H9 (cell line): ENCODE data around the gene LRMDA. TPM values are rescaled to one million over a fixed set of nuclear protein-coding genes. Genes with fewer than 3 reads are reported as not detected.

ENCODE experiments used
- DNase-seq: peaks from one replicate; pipeline ENCODE4 v3.0.0-alpha.2; 2017
- H2AFZ ChIP-seq: one replicate; pipeline ENCODE4 v1.6.1; 2013; ENCODE audit warnings: mild to moderate bottlenecking, low read length, control low read depth, moderate library complexity
- H2AK5ac ChIP-seq: 2 replicates; pipeline ENCODE4 v1.6.1; 2013; ENCODE audit warnings: low read length, control low read depth, mixed read lengths; ENCODE audit not compliant: insufficient read length
- H2BK120ac ChIP-seq: one replicate; pipeline ENCODE4 v1.6.1; 2013; ENCODE audit warnings: low read depth, mild to moderate bottlenecking, low read length, control low read depth, inconsistent platforms; ENCODE audit not compliant: poor library complexity, severe bottlenecking
- H2BK12ac ChIP-seq: 2 replicates; pipeline ENCODE4 v1.6.1; 2013; ENCODE audit warnings: low read length, control low read depth, mixed read lengths, low read depth; ENCODE audit not compliant: insufficient read length
- H2BK15ac ChIP-seq: 2 replicates; pipeline ENCODE4 v1.6.1; 2013; ENCODE audit warnings: low read depth, low read length, control low read depth
- H2BK20ac ChIP-seq: one replicate; pipeline ENCODE4 v1.6.1; 2013; ENCODE audit warnings: low read depth, mild to moderate bottlenecking, low read length, control low read depth, inconsistent platforms; ENCODE audit not compliant: poor library complexity, severe bottlenecking
- H2BK5ac ChIP-seq: 2 replicates; pipeline ENCODE4 v1.6.1; 2013; ENCODE audit warnings: low read length, control low read depth, mixed read lengths; ENCODE audit not compliant: insufficient read length
- H3K14ac ChIP-seq: 2 replicates; pipeline ENCODE4 v1.6.1; 2013; ENCODE audit warnings: low read length, control low read depth; ENCODE audit not compliant: insufficient read depth
- H3K18ac ChIP-seq: 2 replicates; pipeline ENCODE4 v1.6.1; 2013; ENCODE audit warnings: low read depth, mild to moderate bottlenecking, mixed read lengths, low read length, control low read depth; ENCODE audit not compliant: insufficient read length
- H3K23ac ChIP-seq: 2 replicates; pipeline ENCODE4 v1.6.1; 2013; ENCODE audit warnings: low read length, control low read depth, mixed read lengths, low read depth; ENCODE audit not compliant: insufficient read length
- H3K23me2 ChIP-seq: 2 replicates; pipeline ENCODE4 v1.6.1; 2013; ENCODE audit warnings: low read depth, mild to moderate bottlenecking, mixed read lengths, low read length, control low read depth; ENCODE audit not compliant: insufficient read length, poor library complexity, severe bottlenecking
- H3K27ac ChIP-seq: 2 replicates; pipeline ENCODE4 v1.5.1; 2013; ENCODE audit warnings: low read length, control low read depth, mixed read lengths, low read depth; ENCODE audit not compliant: insufficient read length
- H3K27me3 ChIP-seq: 2 replicates; pipeline ENCODE4 v1.6.1; 2013; ENCODE audit warnings: low read length, control low read depth, inconsistent platforms; ENCODE audit not compliant: insufficient read depth
- H3K4ac ChIP-seq: 2 replicates; pipeline ENCODE4 v1.6.1; 2013; ENCODE audit warnings: low read depth, mild to moderate bottlenecking, control low read depth, inconsistent platforms, low read length, moderate library complexity
- H3K4me1 ChIP-seq: 2 replicates; pipeline ENCODE4 v1.6.1; 2013; ENCODE audit warnings: low read length, control low read depth, inconsistent platforms; ENCODE audit not compliant: insufficient read depth
- H3K4me2 ChIP-seq: 2 replicates; pipeline ENCODE4 v1.6.1; 2013; ENCODE audit warnings: low read length, control low read depth, mixed read lengths; ENCODE audit not compliant: insufficient read length, insufficient read depth
- H3K56ac ChIP-seq: 2 replicates; pipeline ENCODE4 v1.6.1; 2013; ENCODE audit warnings: low read depth, mild to moderate bottlenecking, mixed read lengths, low read length, control low read depth; ENCODE audit not compliant: insufficient read length
- H3K79me1 ChIP-seq: 2 replicates; pipeline ENCODE4 v1.6.1; 2013; ENCODE audit warnings: low read depth, mild to moderate bottlenecking, moderate library complexity, low read length, control low read depth, inconsistent platforms; ENCODE audit not compliant: insufficient read depth, poor library complexity, severe bottlenecking
- H3K79me2 ChIP-seq: 2 replicates; pipeline ENCODE4 v1.6.1; 2013; ENCODE audit warnings: low read length, control low read depth, inconsistent platforms; ENCODE audit not compliant: insufficient read depth
- H3K9ac ChIP-seq: 2 replicates; pipeline ENCODE4 v1.6.1; 2013; ENCODE audit warnings: low read length, control low read depth, mixed read lengths; ENCODE audit not compliant: insufficient read length; ENCODE audit errors: extremely low read depth
- H3K9me3 ChIP-seq: one replicate; pipeline ENCODE4 v1.6.1; 2013; ENCODE audit warnings: low read depth, low read length, inconsistent platforms; ENCODE audit not compliant: control insufficient read depth
- H3T11ph ChIP-seq: one replicate; pipeline ENCODE4 v1.6.1; 2013; ENCODE audit warnings: mild to moderate bottlenecking, low read length, control low read depth, inconsistent platforms
- H4K20me1 ChIP-seq: one replicate; pipeline ENCODE4 v1.6.1; 2013; ENCODE audit not compliant: control insufficient read depth, insufficient read length, insufficient read depth
- H4K5ac ChIP-seq: 2 replicates; pipeline ENCODE4 v1.6.1; 2013; ENCODE audit warnings: low read depth, mild to moderate bottlenecking, mixed read lengths, low read length, control low read depth; ENCODE audit not compliant: insufficient read length
- H4K8ac ChIP-seq: replicated peaks from 2 replicates; pipeline ENCODE4 v1.6.1; 2013; ENCODE audit warnings: low read length, control low read depth, mixed read lengths, low read depth; ENCODE audit not compliant: insufficient read length
- H4K91ac ChIP-seq: 2 replicates; pipeline ENCODE4 v1.6.1; 2013; ENCODE audit warnings: low read depth, mild to moderate bottlenecking, moderate library complexity, mixed read lengths, low read length, control low read depth; ENCODE audit not compliant: insufficient read length
- H3K27ac Mint-ChIP-seq, 3 experiments: 2 replicates in 2 of 3; 3 replicates in 1 of 3; pipeline ENCODE4 v1.8.0; 2020 to 2021; ENCODE audit warnings: mixed read lengths in 3 of 3, mild to moderate bottlenecking in 1 of 3, moderate library complexity in 1 of 3
- H3K27me3 Mint-ChIP-seq: 2 replicates; pipeline ENCODE4 v1.8.0; 2021; ENCODE audit warnings: low read depth, mild to moderate bottlenecking, moderate library complexity, mixed read lengths
- H3K36me3 Mint-ChIP-seq, 3 experiments: 2 replicates in 2 of 3; 3 replicates in 1 of 3; pipeline ENCODE4 v1.8.0; 2020 to 2021; ENCODE audit warnings: low read depth in 3 of 3, mixed read lengths in 3 of 3; ENCODE audit not compliant: insufficient read depth in 1 of 3
- H3K4me1 Mint-ChIP-seq, 2 experiments: 2 replicates each; pipeline ENCODE4 v1.8.0; 2020; ENCODE audit warnings: mixed read lengths in 2 of 2
- H3K4me3 Mint-ChIP-seq, 2 experiments: 2 replicates in 1 of 2; 3 replicates in 1 of 2; pipeline ENCODE4 v1.8.0; 2020 to 2021; ENCODE audit warnings: mild to moderate bottlenecking in 2 of 2, mixed read lengths in 2 of 2, moderate library complexity in 1 of 2
- H3K9me3 Mint-ChIP-seq, 2 experiments: 2 replicates in 1 of 2; 3 replicates in 1 of 2; pipeline ENCODE4 v1.8.0; 2020; ENCODE audit warnings: mild to moderate bottlenecking in 2 of 2, mixed read lengths in 2 of 2, moderate library complexity in 1 of 2
- CTCF ChIP-seq: fragments of 200-600 bp; sonication (generic); conservative IDR thresholded peaks from 3 replicates; pipeline ENCODE4 v1.8.0; 2021; ENCODE audit warnings: antibody characterized with exemption, mild to moderate bottlenecking
- WGBS: extraction: QIAGEN DNeasy Blood & Tissue Kit; methylation state at CpG from one replicate; pipeline ENCODE4 v1.1.7; 2013; ENCODE audit warnings: missing lambda C conversion rate, low lambda C conversion rate, mixed read lengths; ENCODE audit not compliant: insufficient read length; ENCODE audit errors: extremely low coverage; 5-methylcytosine and 5-hydroxymethylcytosine counted together
- total RNA-seq: library from RNA; stranded (reverse); gene quantifications from 2 replicates; pipeline ENCODE4 v1.2.1, GENCODE V29; 2021

The LRMDA gene
- total RNA-seq, 1 experiment from 2014 or later = 1.8 TPM

GRCh38 chr10:76043261-76043660 is 611.8 kb downstream of the LRMDA start:
- Mint-ChIP-seq H3K9me3 (peaks cover 11% of the 10 kb centered on the region in 2 experiments), H3K4me1 (no peaks in the 10 kb centered on the region), H3K27ac (no peak overlapping the region), H3K27me3 (peaks cover 28% of the 10 kb centered on the region), H3K36me3 (peaks cover 6 to 12% (median 10%) of the 10 kb centered on the region in 3 experiments; a peak in 5 of 7 replicates), H3K4me3 (no peak overlapping the region)
- Histone ChIP-seq H3K18ac (no peak overlapping the region), H2BK20ac (no peak overlapping the region), H4K5ac (no peak overlapping the region), H3K23ac (no peak overlapping the region), H3K23me2 (no peaks in the 10 kb centered on the region), H3K79me2 (no peaks in the 10 kb centered on the region), H3K14ac (no peak overlapping the region), H4K20me1 (no peaks in the 10 kb centered on the region), H3K27ac (no peak overlapping the region), H2BK120ac (no peak overlapping the region), H3K27me3 (no peaks in the 10 kb centered on the region), H2BK5ac (no peak overlapping the region), H4K8ac (no peak overlapping the region), H2BK15ac (no peak overlapping the region), H3K9me3 (no peaks in the 10 kb centered on the region), H3K4ac (no peak overlapping the region), H3K9ac (no peak overlapping the region), H2AK5ac (no peak overlapping the region), H2BK12ac (no peak overlapping the region), H4K91ac (no peak overlapping the region), H3K56ac (no peak overlapping the region), H2AFZ (no peak overlapping the region), H3K79me1 (no peaks in the 10 kb centered on the region), H3T11ph (no peak overlapping the region), H3K4me2 (no peak overlapping the region), H3K4me1 (no peaks in the 10 kb centered on the region)
- TF ChIP-seq CTCF = no peak
- no peak for DNase-seq
- no CpG with 5 or more reads among the region's 2 CpGs for WGBS
